Neural cell (in vitro differentiated cells): ENCODE measurements around the gene CCDC148. TPM values are rescaled to one million over a fixed set of nuclear protein-coding genes. Genes with fewer than 3 reads are reported as not detected.

ENCODE experiments used
- H2AFZ ChIP-seq: fragments of 200-600, 300-800 bp; sonication (generic), shearing (Covaris generic); 2 replicates; pipeline ENCODE4 v1.6.0; 2014; ENCODE audit warnings: low read depth, mild to moderate bottlenecking, antibody characterized with exemption, low read length, moderate library complexity
- H3F3A ChIP-seq: fragments of 200-600 bp; shearing (Covaris generic); 2 replicates; pipeline ENCODE4 v1.6.1; 2016; ENCODE audit warnings: mild to moderate bottlenecking, moderate library complexity, mixed read lengths, antibody characterized with exemption, low read length; ENCODE audit not compliant: insufficient read depth, poor library complexity, severe bottlenecking
- H3K27ac ChIP-seq: fragments of 200-600, 300-800 bp; sonication (generic), shearing (Covaris generic); 2 replicates; pipeline ENCODE4 v1.5.1; 2014; ENCODE audit warnings: mild to moderate bottlenecking, low read length, moderate library complexity
- H3K27me3 ChIP-seq: fragments of 300-800, 200-600 bp; sonication (generic), shearing (Covaris generic); 2 replicates; pipeline ENCODE4 v1.6.0; 2014; ENCODE audit warnings: mild to moderate bottlenecking, low read depth, low read length, moderate library complexity; ENCODE audit not compliant: insufficient read depth
- H3K36me3 ChIP-seq: fragments of 300-800, 200-600 bp; sonication (generic), shearing (Covaris generic); 2 replicates; pipeline ENCODE4 v1.5.1; 2014; ENCODE audit warnings: mild to moderate bottlenecking, antibody characterized with exemption, low read length, moderate library complexity; ENCODE audit not compliant: insufficient read depth
- H3K4me2 ChIP-seq: fragments of 300-800, 200-600 bp; sonication (generic), shearing (Covaris generic); 2 replicates; pipeline ENCODE4 v1.6.0; 2014; ENCODE audit warnings: mild to moderate bottlenecking, low read length
- H3K4me3 ChIP-seq: fragments of 300-800, 200-600 bp; sonication (generic), shearing (Covaris generic); 2 replicates; pipeline ENCODE4 v1.5.1; 2014; ENCODE audit warnings: mild to moderate bottlenecking, low read length, moderate library complexity
- H3K79me2 ChIP-seq: fragments of 200-600 bp; shearing (Covaris generic); replicated peaks from 2 replicates; pipeline ENCODE4 v1.6.0; 2014; ENCODE audit warnings: mild to moderate bottlenecking, low read length, moderate library complexity; ENCODE audit not compliant: insufficient read depth
- H3K9ac ChIP-seq: fragments of 300-800, 200-600 bp; sonication (generic), shearing (Covaris generic); 2 replicates; pipeline ENCODE4 v1.6.1; 2016; ENCODE audit warnings: mild to moderate bottlenecking, low read length, mixed read lengths
- H3K9me2 ChIP-seq: fragments of 200-600 bp; shearing (Covaris generic); 2 replicates; pipeline ENCODE4 v1.6.1; 2016; ENCODE audit warnings: mild to moderate bottlenecking, low read length, mixed read lengths; ENCODE audit not compliant: insufficient read depth
- H3K9me3 ChIP-seq: fragments of 200-600, 300-800 bp; sonication (generic), shearing (Covaris generic); 2 replicates; pipeline ENCODE4 v1.6.1; 2016; ENCODE audit warnings: mild to moderate bottlenecking, mixed run types, low read length, moderate library complexity, mixed read lengths
- H4K20me1 ChIP-seq: fragments of 200-600 bp; shearing (Covaris generic); 2 replicates; pipeline ENCODE4 v1.6.1; 2016; ENCODE audit warnings: mild to moderate bottlenecking, mixed run types; ENCODE audit not compliant: insufficient read depth
- CTCF ChIP-seq: fragments of 450-650 bp; IDR thresholded peaks from 2 replicates; pipeline ENCODE4 v1.5.1; 2014; ENCODE audit warnings: antibody characterized with exemption, mild to moderate bottlenecking, moderate library complexity; ENCODE audit not compliant: poor library complexity, severe bottlenecking
- EP300 ChIP-seq: fragments of 450-650 bp; conservative IDR thresholded peaks from 2 replicates; pipeline ENCODE4 v1.6.1; 2014; ENCODE audit warnings: antibody characterized with exemption, mild to moderate bottlenecking, moderate library complexity; ENCODE audit not compliant: poor library complexity, severe bottlenecking
- EZH2 ChIP-seq: fragments of 200-600, 300-800 bp; shearing (Covaris generic), sonication (generic); IDR thresholded peaks from 2 replicates; pipeline ENCODE4 v1.6.1; 2014; ENCODE audit warnings: antibody characterized with exemption, low read length, borderline replicate concordance, mild to moderate bottlenecking; ENCODE audit not compliant: insufficient read depth, poor library complexity, severe bottlenecking
- MXI1 ChIP-seq: fragments of 450-650 bp; conservative IDR thresholded peaks from 2 replicates; pipeline ENCODE4 v1.6.1; 2014; ENCODE audit warnings: antibody characterized with exemption, mild to moderate bottlenecking; ENCODE audit not compliant: poor library complexity, severe bottlenecking
- POLR2AphosphoS5 ChIP-seq: IDR thresholded peaks from 2 replicates; pipeline ENCODE4 v1.6.1; 2012
- RAD21 ChIP-seq: fragments of 450-650 bp; conservative IDR thresholded peaks from 2 replicates; pipeline ENCODE4 v1.6.1; 2014; ENCODE audit warnings: antibody characterized with exemption, mild to moderate bottlenecking, moderate library complexity
- REST ChIP-seq: IDR thresholded peaks from 2 replicates; pipeline ENCODE4 v1.6.1; 2012; ENCODE audit warnings: borderline replicate concordance
- SMC3 ChIP-seq: fragments of 450-650 bp; conservative IDR thresholded peaks from 2 replicates; pipeline ENCODE4 v1.6.1; 2014; ENCODE audit warnings: antibody characterized with exemption, mild to moderate bottlenecking, moderate library complexity; ENCODE audit not compliant: poor library complexity
- TAF1 ChIP-seq: IDR thresholded peaks from 2 replicates; pipeline ENCODE4 v1.6.1; 2012; ENCODE audit warnings: low read depth
- polyA plus RNA-seq: library from polyadenylated mRNA; depleted of rRNA; stranded (reverse); fragments of >200 nt; gene quantifications from 2 replicates; pipeline ENCODE4 v1.2.3, GENCODE V29; 2014

The CCDC148 gene
- polyA plus RNA-seq, 1 donor from 2014 or later: 1.8 TPM

- no peak overlapping the region for H3K27ac ChIP-seq
- TF ChIP-seq REST (no peak), CTCF (no peak), MXI1 (no peak), EP300 (no peak), EZH2 (no peak), RAD21 (no peak), SMC3 (no peak), POLR2AphosphoS5 (no peak)
- H4K20me1 ChIP-seq: no peaks in the 10 kb centered on the region
- no peaks in the 10 kb centered on the region for H3F3A ChIP-seq
- H3K9me3 ChIP-seq: no peaks in the 10 kb centered on the region
- H3K79me2 ChIP-seq: no peaks in the 10 kb centered on the region
- H3K27me3 ChIP-seq: no peaks in the 10 kb centered on the region
- no peaks in the 10 kb centered on the region for H3K36me3 ChIP-seq
- no peak overlapping the region for H3K4me2 ChIP-seq
- H3K9me2 ChIP-seq: no peaks in the 10 kb centered on the region
- H2AFZ ChIP-seq: no peak overlapping the region
- H3K4me3 ChIP-seq: no peak overlapping the region
- H3K9ac ChIP-seq: no peak overlapping the region
These were observed 262.3 kb downstream of the CCDC148 start for GRCh38 chr2:158194229-158194628.

- Histone ChIP-seq H3K9ac (no peak overlapping the region), H3K36me3 (no peaks in the 10 kb centered on the region), H4K20me1 (no peaks in the 10 kb centered on the region), H3K4me2 (no peak overlapping the region), H3K9me3 (no peaks in the 10 kb centered on the region), H3F3A (no peaks in the 10 kb centered on the region), H3K9me2 (no peaks in the 10 kb centered on the region), H3K27ac (peak overlapping the region; percentile 2), H2AFZ (no peak overlapping the region), H3K79me2 (no peaks in the 10 kb centered on the region), H3K27me3 (no peaks in the 10 kb centered on the region), H3K4me3 (no peak overlapping the region)
- TF ChIP-seq CTCF: no peak
- no peak for TF ChIP-seq EZH2
- peak; percentile 92 for TF ChIP-seq REST
- no peak for TF ChIP-seq TAF1
- peak; percentile 91 for TF ChIP-seq EP300
- peak; percentile 62 for TF ChIP-seq POLR2AphosphoS5
These were observed 263.8 kb downstream of the CCDC148 start for GRCh38 chr2:158192515-158193443.
